K562 (cell line): ENCODE measurements around the gene SHISAL1. TPM values are rescaled to one million over a fixed set of nuclear protein-coding genes. Genes with fewer than 3 reads are reported as not detected.

ENCODE experiments used
- ATAC-seq: fragments of 200-7000 bp; cut with Tn5 transposase; 3 replicates; pipeline ENCODE4 v1.9.1; 2020; ENCODE audit warnings: moderate library complexity
- BruUV-seq: library from RNA; stranded (reverse); fragments of 400-500 nt; replicated peaks from 2 replicates; lab custom pipeline; 2021; lab: Mats Ljungman, UMichigan
- CTCF ChIA-PET: fragments of 300-600 bp; formaldehyde crosslinking; extraction: SDS; loops from one replicate; lab custom pipeline; 2021; ENCODE audit warnings: low intra/inter-chr PET ratio; lab: Yijun Ruan, JAX
- POLR2A ChIA-PET: fragments of 300-600, 350-650 bp; sonication (Branson Sonifier 250); formaldehyde crosslinking; extraction: SDS; loops from one replicate; lab custom pipeline; 2021; ENCODE audit warnings: antibody characterized with exemption, inconsistent platforms; lab: Yijun Ruan, JAX
- DNase-seq, 4 experiments: peaks; one replicate each; pipeline versions ENCODE4 v3.0.0 to v3.0.0-alpha.2; 2011 to 2018; ENCODE audit warnings: low spot score in 3 of 4, mixed read lengths in 3 of 4; ENCODE audit errors: extremely low read depth in 1 of 4
- FAIRE-seq: peaks from 2 replicates; lab custom pipeline; 2011; peaks lifted over from hg19 to GRCh38; lab: Jason Lieb, UNC
- H2AFZ ChIP-seq: 2 replicates; pipeline ENCODE4 v1.6.0; 2011; ENCODE audit warnings: low read depth, low read length, control low read depth, inconsistent platforms
- H3K27ac ChIP-seq: fragments of 200-600 bp; 3 replicates; pipeline ENCODE4 v1.8.0; 2011; ENCODE audit warnings: low read depth, mild to moderate bottlenecking, control low read depth, inconsistent platforms, low read length, moderate library complexity, mixed read lengths; ENCODE audit errors: extremely low read depth
- H3K27me3 ChIP-seq, 2 experiments: fragments of 300-600 bp in 1 of 2; 2 replicates in 1 of 2; 3 replicates in 1 of 2; pipeline versions ENCODE4 v1.6.0 to v1.8.0; 2011; ENCODE audit warnings: inconsistent platforms in 2 of 2, low read length in 2 of 2, mild to moderate bottlenecking in 1 of 2, mixed read lengths in 1 of 2, moderate library complexity in 1 of 2; ENCODE audit not compliant: control insufficient read depth in 2 of 2, insufficient read depth in 2 of 2
- H3K36me3 ChIP-seq: fragments of 300-600 bp; 3 replicates; pipeline ENCODE4 v1.8.0; 2011; ENCODE audit warnings: mild to moderate bottlenecking, low read length, inconsistent platforms; ENCODE audit not compliant: control insufficient read depth, insufficient read depth
- H3K4me1 ChIP-seq, 2 experiments: fragments of 200-600 bp in 1 of 2; replicated peaks in 1 of 2; 2 replicates in 1 of 2; 3 replicates in 1 of 2; pipeline versions ENCODE4 v1.5.1 to v1.8.0; 2011; ENCODE audit warnings: inconsistent platforms in 2 of 2, low read length in 2 of 2, mild to moderate bottlenecking in 1 of 2, mixed read lengths in 1 of 2, moderate library complexity in 1 of 2; ENCODE audit not compliant: control insufficient read depth in 2 of 2, insufficient read depth in 2 of 2
- H3K4me2 ChIP-seq: 2 replicates; pipeline ENCODE4 v1.6.1; 2011; ENCODE audit warnings: low read length, control low read depth, inconsistent platforms, mixed read lengths; ENCODE audit not compliant: insufficient read depth
- H3K4me3 ChIP-seq: fragments of 200-600 bp; sonication (generic), shearing (Covaris generic); 2 replicates; pipeline ENCODE4 v1.5.1; 2016; ENCODE audit warnings: control low read depth, inconsistent platforms
- H3K79me2 ChIP-seq: fragments of 200-600 bp; 3 replicates; pipeline ENCODE4 v1.8.0; 2011; ENCODE audit warnings: low read length, inconsistent platforms; ENCODE audit not compliant: control insufficient read depth, insufficient read depth
- H3K9ac ChIP-seq, 2 experiments: 2 replicates each; pipeline versions ENCODE4 v1.6.0 to v1.6.1; 2011; ENCODE audit warnings: low read depth in 2 of 2, low read length in 2 of 2, control low read depth in 1 of 2, inconsistent platforms in 1 of 2, mild to moderate bottlenecking in 1 of 2, mixed read lengths in 1 of 2; ENCODE audit not compliant: insufficient read depth in 1 of 2
- H3K9me1 ChIP-seq: one replicate; pipeline ENCODE4 v1.6.0; 2011; ENCODE audit warnings: inconsistent platforms, mild to moderate bottlenecking, low read length, moderate library complexity; ENCODE audit not compliant: control insufficient read depth, insufficient read depth
- H3K9me3 ChIP-seq: replicated peaks from 2 replicates; pipeline ENCODE4 v1.5.1; 2011; ENCODE audit warnings: low read depth, low read length, inconsistent platforms; ENCODE audit not compliant: control insufficient read depth, insufficient read depth
- H4K20me1 ChIP-seq: replicated peaks from 2 replicates; pipeline ENCODE4 v1.6.1; 2011; ENCODE audit warnings: low read length, inconsistent platforms, mixed read lengths; ENCODE audit not compliant: control insufficient read depth, insufficient read depth
- CREM ChIP-seq: IDR thresholded peaks from 2 replicates; pipeline ENCODE4 v1.6.1; 2014; ENCODE audit warnings: antibody characterized with exemption, low read depth
- DNMT1 ChIP-seq: fragments of 450-650 bp; IDR thresholded peaks from 2 replicates; pipeline ENCODE4 v1.6.1; 2016; ENCODE audit warnings: antibody characterized with exemption, mild to moderate bottlenecking
- HCFC1 ChIP-seq: IDR thresholded peaks from 2 replicates; pipeline ENCODE4 v1.6.1; 2012; ENCODE audit warnings: low read depth, low read length, improper control_type of control experiment
- LEF1 ChIP-seq: fragments of 450-650 bp; IDR thresholded peaks from 2 replicates; pipeline ENCODE4 v1.6.1; 2016; ENCODE audit warnings: mild to moderate bottlenecking
- TCF3 ChIP-seq: sonication (generic); formaldehyde crosslinking; IDR thresholded peaks from 2 replicates; pipeline ENCODE4 v1.4.0; 2020; ENCODE audit warnings: mild to moderate bottlenecking, missing genetic modification reagents
- ZBTB8A ChIP-seq: fragments of 450-650 bp; IDR thresholded peaks from 2 replicates; pipeline ENCODE4 v1.6.1; 2018; ENCODE audit warnings: mild to moderate bottlenecking, moderate library complexity; ENCODE audit not compliant: partially characterized antibody
- ZNF134 ChIP-seq: fragments of 250-450 bp; sonication (Bioruptor Pico); conservative IDR thresholded peaks from 2 replicates; pipeline ENCODE4 v1.4.0; 2020
- ZNF212 ChIP-seq: fragments of 450-650 bp; formaldehyde crosslinking; IDR thresholded peaks from 2 replicates; pipeline ENCODE4 v1.4.0; 2020; ENCODE audit warnings: mild to moderate bottlenecking
- ZNF274 ChIP-seq: IDR thresholded peaks from 2 replicates; pipeline ENCODE4 v1.6.1; 2011; ENCODE audit warnings: low read depth, mild to moderate bottlenecking, low read length, moderate library complexity, borderline replicate concordance
- ZNF699 ChIP-seq: fragments of 250-450 bp; sonication (Bioruptor Pico); IDR thresholded peaks from 2 replicates; pipeline ENCODE4 v1.8.0; 2021; ENCODE audit warnings: mild to moderate bottlenecking, moderate library complexity; ENCODE audit not compliant: insufficient replicate concordance
- WGBS: fragments of 100-300 bp; shearing (Covaris generic); methylation state at CpG from one replicate; pipeline ENCODE4 v1.1.6; 2016; ENCODE audit warnings: low coverage, mixed read lengths; ENCODE audit not compliant: insufficient coverage; ENCODE audit errors: missing lambda C conversion rate; 5-methylcytosine and 5-hydroxymethylcytosine counted together
- in situ Hi-C: fragments of 300-500 bp; cut with MboI; formaldehyde crosslinking; loops from 4 replicates; pipeline ENCODE4 v1.15.0; 2018; ENCODE audit warnings: inconsistent platforms, mixed read lengths
- intact Hi-C: fragments of 100-400 bp; cut with micrococcal nuclease; formaldehyde crosslinking; loops from 2 replicates; pipeline ENCODE4 v1.14.2; 2022
- polyA plus RNA-seq, 8 experiments: library from polyadenylated mRNA; depleted of rRNA in 4 of 8; stranded (reverse) in 5 of 8; unstranded in 3 of 8; fragments of >200 nt; fragmentation: Nextera tagmentation in 2 of 8; fragmentation: Illumina TruSeq in 1 of 8; extraction: Ambion mirVana in 2 of 8; extraction: Trizol in 1 of 8; gene quantifications; 2 replicates each; pipeline versions ENCODE4 v1.2.1 to v1.2.3, GENCODE V29; 2011 to 2014; ENCODE audit warnings: inconsistent platforms in 1 of 8, missing spikeins in 1 of 8
- total RNA-seq, 7 experiments: library from RNA; depleted of rRNA in 6 of 7; stranded (reverse); fragments of >200 nt in 6 of 7; fragmentation: Illumina TruSeq in 2 of 7; extraction: Trizol in 2 of 7; gene quantifications; 2 replicates each; pipeline versions ENCODE4 v1.2.1 to v1.2.3, GENCODE V29; 2011 to 2021; ENCODE audit warnings: low replicate concordance in 1 of 7
- TF ChIP-seq, protein P1 (sequence below), 2 experiments: fragments of 450-650 bp in 1 of 2; sonication (generic) in 1 of 2; formaldehyde crosslinking in 1 of 2; IDR thresholded peaks; 2 replicates each; pipeline versions ENCODE4 v1.7.1 to v1.9.0; 2016 to 2022; ENCODE audit warnings: inconsistent platforms in 1 of 2, mild to moderate bottlenecking in 1 of 2, missing genetic modification reagents in 1 of 2
- TF ChIP-seq, protein P2 (sequence below), 2 experiments: fragments of 450-650 bp in 1 of 2; IDR thresholded peaks; 2 replicates each; pipeline ENCODE4 v1.6.1; 2011 to 2017; ENCODE audit warnings: low read depth in 2 of 2, antibody characterized with exemption in 1 of 2, borderline replicate concordance in 1 of 2, low read length in 1 of 2, mild to moderate bottlenecking in 1 of 2, mixed read lengths in 1 of 2; ENCODE audit not compliant: control insufficient read depth in 1 of 2

The SHISAL1 gene
- total and polyA plus RNA-seq, 9 of the 15 experiments (the other 6 are each of a cell fraction or from before 2014, with no cell fraction given): not detected

GRCh38 chr22:44311855-44312170 lies 938 bp downstream of the SHISAL1 start:
- POLR2A ChIA-PET: no interaction called here
- intact Hi-C loops (no loop called here), in situ Hi-C loops (no loop called here)
- no peak overlapping the region for H3K4me2 ChIP-seq
- H3K4me3 ChIP-seq: no peak overlapping the region
- no TSS peak for BruUV-seq
- H3K27ac ChIP-seq: no peak overlapping the region
- no peaks in the 10 kb centered on the region for H3K36me3 ChIP-seq
- H2AFZ ChIP-seq: no peak overlapping the region
- no peaks in the 10 kb centered on the region for H3K79me2 ChIP-seq
- H3K27me3 ChIP-seq: peaks cover 2 to 25% of the 10 kb centered on the region in 2 experiments; a peak in 1 of 5 replicates
- ATAC-seq: no peak
- no peaks in the 10 kb centered on the region for H3K9me3 ChIP-seq
- no peak overlapping the region for H3K9ac ChIP-seq
- no peak for FAIRE-seq
- 0 out of 2 replicates have a peak, but pooled peaks cover 3% of the 10 kb centered on the region for H4K20me1 ChIP-seq
- CTCF ChIA-PET: no interaction called here
- 0% methylated on average over 3 of the region's 3 CpGs for WGBS
- H3K9me1 ChIP-seq: no peaks in the 10 kb centered on the region
- no peak for DNase-seq
- H3K4me1 ChIP-seq: no peaks in the 10 kb centered on the region; a peak in 1 of 5 replicates
- TF ChIP-seq TCF3 (CRISPR knock-in tag): no peak
- no peak for TF ChIP-seq ZNF134 (CRISPR knock-in tag)
- TF ChIP-seq, protein P1, sequence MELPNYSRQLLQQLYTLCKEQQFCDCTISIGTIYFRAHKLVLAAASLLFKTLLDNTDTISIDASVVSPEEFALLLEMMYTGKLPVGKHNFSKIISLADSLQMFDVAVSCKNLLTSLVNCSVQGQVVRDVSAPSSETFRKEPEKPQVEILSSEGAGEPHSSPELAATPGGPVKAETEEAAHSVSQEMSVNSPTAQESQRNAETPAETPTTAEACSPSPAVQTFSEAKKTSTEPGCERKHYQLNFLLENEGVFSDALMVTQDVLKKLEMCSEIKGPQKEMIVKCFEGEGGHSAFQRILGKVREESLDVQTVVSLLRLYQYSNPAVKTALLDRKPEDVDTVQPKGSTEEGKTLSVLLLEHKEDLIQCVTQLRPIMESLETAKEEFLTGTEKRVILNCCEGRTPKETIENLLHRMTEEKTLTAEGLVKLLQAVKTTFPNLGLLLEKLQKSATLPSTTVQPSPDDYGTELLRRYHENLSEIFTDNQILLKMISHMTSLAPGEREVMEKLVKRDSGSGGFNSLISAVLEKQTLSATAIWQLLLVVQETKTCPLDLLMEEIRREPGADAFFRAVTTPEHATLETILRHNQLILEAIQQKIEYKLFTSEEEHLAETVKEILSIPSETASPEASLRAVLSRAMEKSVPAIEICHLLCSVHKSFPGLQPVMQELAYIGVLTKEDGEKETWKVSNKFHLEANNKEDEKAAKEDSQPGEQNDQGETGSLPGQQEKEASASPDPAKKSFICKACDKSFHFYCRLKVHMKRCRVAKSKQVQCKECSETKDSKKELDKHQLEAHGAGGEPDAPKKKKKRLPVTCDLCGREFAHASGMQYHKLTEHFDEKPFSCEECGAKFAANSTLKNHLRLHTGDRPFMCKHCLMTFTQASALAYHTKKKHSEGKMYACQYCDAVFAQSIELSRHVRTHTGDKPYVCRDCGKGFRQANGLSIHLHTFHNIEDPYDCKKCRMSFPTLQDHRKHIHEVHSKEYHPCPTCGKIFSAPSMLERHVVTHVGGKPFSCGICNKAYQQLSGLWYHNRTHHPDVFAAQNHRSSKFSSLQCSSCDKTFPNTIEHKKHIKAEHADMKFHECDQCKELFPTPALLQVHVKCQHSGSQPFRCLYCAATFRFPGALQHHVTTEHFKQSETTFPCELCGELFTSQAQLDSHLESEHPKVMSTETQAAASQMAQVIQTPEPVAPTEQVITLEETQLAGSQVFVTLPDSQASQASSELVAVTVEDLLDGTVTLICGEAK (IDR thresholded peaks at IDR 0.05): no peak
- TF ChIP-seq, protein P1 (CRISPR knock-in tag; IDR thresholded peaks at IDR 0.05): no peak
- TF ChIP-seq, protein P2, sequence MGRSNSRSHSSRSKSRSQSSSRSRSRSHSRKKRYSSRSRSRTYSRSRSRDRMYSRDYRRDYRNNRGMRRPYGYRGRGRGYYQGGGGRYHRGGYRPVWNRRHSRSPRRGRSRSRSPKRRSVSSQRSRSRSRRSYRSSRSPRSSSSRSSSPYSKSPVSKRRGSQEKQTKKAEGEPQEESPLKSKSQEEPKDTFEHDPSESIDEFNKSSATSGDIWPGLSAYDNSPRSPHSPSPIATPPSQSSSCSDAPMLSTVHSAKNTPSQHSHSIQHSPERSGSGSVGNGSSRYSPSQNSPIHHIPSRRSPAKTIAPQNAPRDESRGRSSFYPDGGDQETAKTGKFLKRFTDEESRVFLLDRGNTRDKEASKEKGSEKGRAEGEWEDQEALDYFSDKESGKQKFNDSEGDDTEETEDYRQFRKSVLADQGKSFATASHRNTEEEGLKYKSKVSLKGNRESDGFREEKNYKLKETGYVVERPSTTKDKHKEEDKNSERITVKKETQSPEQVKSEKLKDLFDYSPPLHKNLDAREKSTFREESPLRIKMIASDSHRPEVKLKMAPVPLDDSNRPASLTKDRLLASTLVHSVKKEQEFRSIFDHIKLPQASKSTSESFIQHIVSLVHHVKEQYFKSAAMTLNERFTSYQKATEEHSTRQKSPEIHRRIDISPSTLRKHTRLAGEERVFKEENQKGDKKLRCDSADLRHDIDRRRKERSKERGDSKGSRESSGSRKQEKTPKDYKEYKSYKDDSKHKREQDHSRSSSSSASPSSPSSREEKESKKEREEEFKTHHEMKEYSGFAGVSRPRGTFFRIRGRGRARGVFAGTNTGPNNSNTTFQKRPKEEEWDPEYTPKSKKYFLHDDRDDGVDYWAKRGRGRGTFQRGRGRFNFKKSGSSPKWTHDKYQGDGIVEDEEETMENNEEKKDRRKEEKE (IDR thresholded peaks at IDR 0.05; ENCODE audit: borderline replicate concordance in 1 of 2, control insufficient read depth in 1 of 2, low read depth in 2 of 2, low read length in 1 of 2): no peak
- no peak for TF ChIP-seq HCFC1
- no peak for TF ChIP-seq ZNF274
- TF ChIP-seq CREM: no peak
- no peak for TF ChIP-seq ZNF699 (CRISPR knock-in tag)
- TF ChIP-seq ZBTB8A: no peak
- no peak for TF ChIP-seq LEF1
- no peak for TF ChIP-seq ZNF212 (CRISPR knock-in tag)
- TF ChIP-seq DNMT1: no peak
